ENCODE data around the gene B4GALT5. TPM values are rescaled to one million over a fixed set of nuclear protein-coding genes. Genes with fewer than 3 reads are reported as not detected.

B4GALT5 gene
- total RNA-seq, 2 experiments from 2014 or later = 9.8 to 18.8 TPM

DNA sequence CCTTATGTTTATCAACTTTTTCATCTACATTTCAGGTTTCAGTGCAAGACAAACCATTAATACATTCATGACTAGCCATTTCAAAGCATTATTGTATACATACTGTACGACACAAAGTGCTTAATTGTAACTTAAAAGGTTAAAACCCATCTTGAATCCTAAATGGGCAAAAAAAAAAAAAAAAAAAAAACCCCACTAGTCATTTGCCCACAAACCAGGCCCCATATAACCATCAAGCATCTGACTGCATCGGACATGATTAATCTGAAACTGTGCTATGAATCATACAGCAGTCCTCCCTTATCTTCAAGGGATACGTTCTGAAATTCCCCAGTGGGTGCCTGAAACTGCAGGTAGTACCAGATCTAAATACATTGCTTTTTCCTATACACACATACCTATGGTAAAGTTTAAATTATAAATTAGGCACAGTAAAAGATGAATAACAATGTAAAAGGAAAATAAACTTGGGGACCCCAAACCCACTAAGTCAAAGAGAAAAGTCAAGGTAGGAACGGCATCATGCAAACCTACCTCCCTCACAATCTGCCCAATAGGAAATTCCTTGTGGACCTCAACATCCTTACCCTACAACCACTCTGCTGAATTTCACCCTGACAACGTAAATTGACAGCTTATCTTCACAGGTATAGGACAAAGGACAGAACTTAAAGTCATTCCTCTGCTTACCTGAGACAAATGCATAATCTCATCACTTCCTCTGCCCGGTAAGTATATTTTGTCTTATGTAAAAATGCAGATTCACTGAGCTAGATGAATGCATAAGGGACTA is 14.3 kb downstream of the B4GALT5 start:
- ChIA-PET CTCF (ENCODE audit: unreplicated experiment) (no interaction called here), POLR2A (interaction anchor here (0.7 to 1.5 kb wide), 3 partner anchors 10 to 31 kb away, joined by 3 to 7 read pairs (median 4); no protein-coding TSS in a partner anchor)
- no peaks in the 10 kb centered on the region for H3K9me3 ChIP-seq (ENCODE audit: low read length)
- DNase-seq (ENCODE audit: low spot score) = no peak
- intact Hi-C loops (cut with micrococcal nuclease; ENCODE audit: unreplicated experiment) = no loop called here
- H3K4me1 ChIP-seq (ENCODE audit: insufficient read depth, low read length, poor library complexity, severe bottlenecking) = peaks cover 88% of the 10 kb centered on the region
- H3K9me2 ChIP-seq (ENCODE audit: insufficient read depth, low read length) = no peaks in the 10 kb centered on the region
- peaks cover 12% of the 10 kb centered on the region; the same call in 1 of the 2 replicates for H4K20me1 ChIP-seq (ENCODE audit: insufficient read depth, low read length)
- TF ChIP-seq, protein P1, sequence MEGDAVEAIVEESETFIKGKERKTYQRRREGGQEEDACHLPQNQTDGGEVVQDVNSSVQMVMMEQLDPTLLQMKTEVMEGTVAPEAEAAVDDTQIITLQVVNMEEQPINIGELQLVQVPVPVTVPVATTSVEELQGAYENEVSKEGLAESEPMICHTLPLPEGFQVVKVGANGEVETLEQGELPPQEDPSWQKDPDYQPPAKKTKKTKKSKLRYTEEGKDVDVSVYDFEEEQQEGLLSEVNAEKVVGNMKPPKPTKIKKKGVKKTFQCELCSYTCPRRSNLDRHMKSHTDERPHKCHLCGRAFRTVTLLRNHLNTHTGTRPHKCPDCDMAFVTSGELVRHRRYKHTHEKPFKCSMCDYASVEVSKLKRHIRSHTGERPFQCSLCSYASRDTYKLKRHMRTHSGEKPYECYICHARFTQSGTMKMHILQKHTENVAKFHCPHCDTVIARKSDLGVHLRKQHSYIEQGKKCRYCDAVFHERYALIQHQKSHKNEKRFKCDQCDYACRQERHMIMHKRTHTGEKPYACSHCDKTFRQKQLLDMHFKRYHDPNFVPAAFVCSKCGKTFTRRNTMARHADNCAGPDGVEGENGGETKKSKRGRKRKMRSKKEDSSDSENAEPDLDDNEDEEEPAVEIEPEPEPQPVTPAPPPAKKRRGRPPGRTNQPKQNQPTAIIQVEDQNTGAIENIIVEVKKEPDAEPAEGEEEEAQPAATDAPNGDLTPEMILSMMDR (conservative IDR thresholded peaks at IDR 0.05; ENCODE audit: low read length) = no peak
- TF ChIP-seq EZH2phosphoT487 (IDR thresholded peaks at IDR 0.05; ENCODE audit: borderline replicate concordance, low read depth, low read length) = no peak
- H3K79me2 ChIP-seq (ENCODE audit: insufficient read depth, low read depth, low read length) = peaks cover 99% of the 10 kb centered on the region
- H3K36me3 ChIP-seq (ENCODE audit: insufficient read depth, low read length) = peaks cover 4% of the 10 kb centered on the region; the same call in 1 of the 2 replicates
- H3K27ac ChIP-seq (ENCODE audit: low read depth, low read length, poor library complexity, severe bottlenecking) = no peak overlapping the region
- no peak overlapping the region for H2AFZ ChIP-seq (ENCODE audit: low read length)
- BruUV-seq (replicated peaks) = no TSS peak
- no peak overlapping the region for H3K4me3 ChIP-seq (ENCODE audit: low read depth, low read length, poor library complexity, severe bottlenecking)
- peak overlapping the region; percentile 52 for H3K4me2 ChIP-seq (ENCODE audit: low read length)

DNA sequence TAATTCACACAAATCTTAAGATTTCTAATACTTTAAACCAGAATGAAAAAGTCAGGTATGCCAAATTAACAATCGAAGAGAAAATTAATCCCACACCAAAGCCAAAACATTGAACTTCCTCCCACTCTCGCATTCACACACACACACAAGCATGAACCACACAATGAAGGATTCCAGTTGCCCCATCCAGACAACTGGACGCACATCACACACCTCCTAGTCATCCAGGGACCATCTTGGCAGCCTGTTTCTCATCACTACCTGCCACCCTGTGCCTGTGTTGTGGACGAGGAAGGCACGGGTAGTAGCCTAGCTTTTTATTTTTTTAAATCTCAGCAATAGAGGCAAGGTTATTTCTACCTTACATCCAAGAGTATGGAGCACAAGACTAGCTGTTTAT is 15.2 kb downstream of the B4GALT5 start:
- Histone ChIP-seq H3K27ac (ENCODE audit: low read depth, low read length, poor library complexity, severe bottlenecking) (no peak overlapping the region), H4K20me1 (ENCODE audit: insufficient read depth, low read length) (peaks cover 15% of the 10 kb centered on the region), H2AFZ (ENCODE audit: low read length) (no peak overlapping the region), H3K4me2 (ENCODE audit: low read length) (peak overlapping the region; percentile 52; the same call in 1 of the 2 replicates), H3K9me2 (ENCODE audit: insufficient read depth, low read length) (no peaks in the 10 kb centered on the region), H3K36me3 (ENCODE audit: insufficient read depth, low read length) (peaks cover 4% of the 10 kb centered on the region; the same call in 1 of the 2 replicates), H3K79me2 (ENCODE audit: insufficient read depth, low read depth, low read length) (peaks cover 100% of the 10 kb centered on the region), H3K4me3 (ENCODE audit: low read depth, low read length, poor library complexity, severe bottlenecking) (no peak overlapping the region), H3K9me3 (ENCODE audit: low read length) (no peaks in the 10 kb centered on the region), H3K4me1 (ENCODE audit: insufficient read depth, low read length, poor library complexity, severe bottlenecking) (peaks cover 88% of the 10 kb centered on the region)
- ChIA-PET CTCF (ENCODE audit: unreplicated experiment) (no interaction called here), POLR2A (interaction anchor here (0.8 to 1.5 kb wide), 4 partner anchors 11 to 44 kb away, joined by 3 to 7 read pairs (median 4); no protein-coding TSS in a partner anchor)
- no peak for DNase-seq (ENCODE audit: low spot score)
- no peak for TF ChIP-seq EZH2phosphoT487 (IDR thresholded peaks at IDR 0.05; ENCODE audit: borderline replicate concordance, low read depth, low read length)
- TF ChIP-seq, protein P1 (conservative IDR thresholded peaks at IDR 0.05; ENCODE audit: low read length) = no peak
- no TSS peak for BruUV-seq (replicated peaks)
- intact Hi-C loops (cut with micrococcal nuclease; ENCODE audit: unreplicated experiment) = no loop called here

DNA sequence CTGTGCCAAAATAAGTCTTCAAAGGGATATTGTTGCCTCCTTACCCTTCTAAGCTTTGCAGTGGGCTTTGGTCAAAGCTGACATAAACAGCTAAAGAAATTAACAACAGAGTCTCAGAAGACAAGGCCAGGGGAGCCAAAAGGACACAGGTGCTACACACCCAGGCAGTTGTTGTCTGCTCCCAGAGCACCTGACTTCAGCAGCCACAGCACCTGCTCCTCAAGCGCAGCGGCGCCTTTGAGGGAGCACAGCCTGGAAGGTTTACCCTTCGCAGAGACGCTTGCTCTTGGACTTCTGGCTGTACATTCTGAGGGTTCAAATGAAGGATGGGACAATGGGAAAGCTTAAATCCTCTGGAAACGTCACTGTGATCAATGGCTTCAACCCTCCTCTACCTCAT is 16.6 kb downstream of the B4GALT5 start:
- no peaks in the 10 kb centered on the region for H3K9me3 ChIP-seq (ENCODE audit: low read length)
- H3K4me3 ChIP-seq (ENCODE audit: low read depth, low read length, poor library complexity, severe bottlenecking) = no peak overlapping the region
- no TSS peak for BruUV-seq (replicated peaks)
- ChIA-PET CTCF (ENCODE audit: unreplicated experiment) (no interaction called here), POLR2A (interaction anchor here (0.7 to 2.0 kb wide), 6 partner anchors 11 to 64 kb away, joined by 3 to 10 read pairs (median 4); no protein-coding TSS in a partner anchor)
- no peak overlapping the region for H2AFZ ChIP-seq (ENCODE audit: low read length)
- H3K79me2 ChIP-seq (ENCODE audit: insufficient read depth, low read depth, low read length) = peaks cover 100% of the 10 kb centered on the region
- H3K4me2 ChIP-seq (ENCODE audit: low read length) = peak overlapping the region; percentile 50
- intact Hi-C loops (cut with micrococcal nuclease; ENCODE audit: unreplicated experiment) = no loop called here
- peaks cover 23% of the 10 kb centered on the region for H4K20me1 ChIP-seq (ENCODE audit: insufficient read depth, low read length)
- H3K27ac ChIP-seq (ENCODE audit: low read depth, low read length, poor library complexity, severe bottlenecking) = no peak overlapping the region
- no peak for TF ChIP-seq EZH2phosphoT487 (IDR thresholded peaks at IDR 0.05; ENCODE audit: borderline replicate concordance, low read depth, low read length)
- TF ChIP-seq, protein P1 (conservative IDR thresholded peaks at IDR 0.05; ENCODE audit: low read length) = no peak
- no peaks in the 10 kb centered on the region for H3K9me2 ChIP-seq (ENCODE audit: insufficient read depth, low read length)
- peaks cover 88% of the 10 kb centered on the region for H3K4me1 ChIP-seq (ENCODE audit: insufficient read depth, low read length, poor library complexity, severe bottlenecking)
- DNase-seq (ENCODE audit: low spot score) = peak; percentile 56
- peaks cover 4% of the 10 kb centered on the region for H3K36me3 ChIP-seq (ENCODE audit: insufficient read depth, low read length)
